GM21381 (cell line): Measurements from ENCODE around the gene ARHGEF4.
A peak's percentile ranks its signal among the peaks of the same experiment; 100 is the strongest.

Experiments
- ATAC-seq: cut with Tn5 transposase; IDR thresholded peaks from one replicate; pipeline ENCODE4 v1.9.1; 2021; ENCODE audit warnings: mild to moderate bottlenecking, moderate library complexity; ENCODE audit not compliant: unreplicated experiment

ARHGEF4 gene

GRCh38 chr2:130849896-130850787 lies 13.4 kb downstream of the ARHGEF4 start:
- no peak for ATAC-seq

GRCh38 chr2:130850788-130851623 lies 14.3 kb downstream of the ARHGEF4 start:
- no peak for ATAC-seq

GRCh38 chr2:130851624-130852382 lies 15.1 kb downstream of the ARHGEF4 start:
- ATAC-seq: no peak

- ATAC-seq: no peak
Measured at GRCh38 chr2:130852521-130853115, 15.9 kb downstream of the ARHGEF4 start.

- no peak for ATAC-seq
Measured at GRCh38 chr2:130853391-130853790, 16.7 kb downstream of the ARHGEF4 start.

- ATAC-seq: no peak
Measured at GRCh38 chr2:130854301-130854700, 17.6 kb downstream of the ARHGEF4 start.

GRCh38 chr2:130864830-130865800 lies 28.4 kb downstream of the ARHGEF4 start:
- ATAC-seq: no peak

GRCh38 chr2:130869441-130870160 lies 32.9 kb downstream of the ARHGEF4 start:
- no peak for ATAC-seq

- ATAC-seq: no peak
Measured at GRCh38 chr2:130870161-130870485, 33.4 kb downstream of the ARHGEF4 start.

GRCh38 chr2:130870779-130871178 lies 34.1 kb downstream of the ARHGEF4 start:
- ATAC-seq: no peak

GRCh38 chr2:130871843-130872740 lies 35.4 kb downstream of the ARHGEF4 start:
- no peak for ATAC-seq

- no peak for ATAC-seq
Measured at GRCh38 chr2:130872741-130873125, 36.0 kb downstream of the ARHGEF4 start.

GRCh38 chr2:130873700-130874346 lies 37.1 kb downstream of the ARHGEF4 start:
- peak; percentile 74 for ATAC-seq

GRCh38 chr2:130874512-130874911 lies 37.8 kb downstream of the ARHGEF4 start:
- no peak for ATAC-seq

- ATAC-seq: no peak
Measured at GRCh38 chr2:130875935-130876334, 39.2 kb downstream of the ARHGEF4 start.

GRCh38 chr2:130877258-130877657 lies 40.5 kb downstream of the ARHGEF4 start:
- no peak for ATAC-seq

- no peak for ATAC-seq
Measured at GRCh38 chr2:130878316-130878715, 41.6 kb downstream of the ARHGEF4 start.

GRCh38 chr2:130878933-130879332 lies 42.2 kb downstream of the ARHGEF4 start:
- ATAC-seq: no peak
